WI38 (cell line): ENCODE measurements around the gene SNTG2.

ENCODE experiments used
- H3K4me3 ChIP-seq: 2 replicates; pipeline ENCODE4 v1.5.1; 2011; ENCODE audit warnings: low read depth, mild to moderate bottlenecking, control low read depth, low read length
- CTCF ChIP-seq: IDR thresholded peaks from 2 replicates; pipeline ENCODE4 v1.5.1; 2012; ENCODE audit warnings: low read depth, mild to moderate bottlenecking, control low read depth, low read length

Gene SNTG2

GRCh38 chr2:1134629-1135028 lies 184.0 kb downstream of the SNTG2 start:
- no peak for TF ChIP-seq CTCF

DNA sequence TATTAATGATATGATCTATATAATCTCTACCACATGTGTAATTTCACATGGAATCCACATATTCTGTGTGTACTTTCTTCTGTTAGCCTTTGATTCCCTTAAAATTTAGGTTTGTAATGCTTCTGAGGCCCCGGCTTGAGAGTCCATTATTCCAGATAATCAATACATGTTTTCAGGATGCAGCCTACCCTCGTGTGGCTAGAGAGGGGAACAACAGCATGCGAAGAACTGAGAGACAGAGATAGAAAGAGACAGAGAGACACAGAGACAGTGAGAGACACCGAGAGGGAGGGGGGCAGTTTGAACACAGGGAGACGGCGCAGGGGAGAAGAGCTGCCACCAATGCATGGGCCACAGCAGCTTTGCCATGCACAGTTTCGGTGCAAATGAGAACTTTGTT lies 185.4 kb downstream of the SNTG2 start:
- peak; percentile 58 for TF ChIP-seq CTCF
- H3K4me3 ChIP-seq = no peak overlapping the region

More at GRCh38 chr2:1134629-1135028, 184.0 kb downstream of the SNTG2 start:
- H3K4me3 ChIP-seq = no peak overlapping the region

DNA sequence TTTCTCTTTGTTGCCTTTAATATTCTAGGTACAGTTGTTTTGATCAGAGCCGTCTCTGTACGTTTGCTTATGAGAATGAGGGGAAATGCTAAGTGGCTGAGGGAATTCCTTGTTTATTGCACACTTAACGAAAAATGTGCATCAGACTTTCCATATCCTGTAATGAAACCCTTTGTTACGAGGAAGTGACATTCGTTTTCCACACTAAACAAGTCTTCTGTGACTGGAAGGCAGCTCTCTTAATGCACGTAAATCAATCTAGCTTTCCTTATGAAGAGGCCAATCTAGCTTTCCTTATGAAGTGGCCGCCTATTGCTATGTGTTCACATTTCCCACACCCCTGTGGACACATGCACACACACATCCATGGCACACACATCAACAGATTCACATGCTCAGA lies 186.2 kb downstream of the SNTG2 start:
- no peak overlapping the region for H3K4me3 ChIP-seq
- no peak for TF ChIP-seq CTCF

DNA sequence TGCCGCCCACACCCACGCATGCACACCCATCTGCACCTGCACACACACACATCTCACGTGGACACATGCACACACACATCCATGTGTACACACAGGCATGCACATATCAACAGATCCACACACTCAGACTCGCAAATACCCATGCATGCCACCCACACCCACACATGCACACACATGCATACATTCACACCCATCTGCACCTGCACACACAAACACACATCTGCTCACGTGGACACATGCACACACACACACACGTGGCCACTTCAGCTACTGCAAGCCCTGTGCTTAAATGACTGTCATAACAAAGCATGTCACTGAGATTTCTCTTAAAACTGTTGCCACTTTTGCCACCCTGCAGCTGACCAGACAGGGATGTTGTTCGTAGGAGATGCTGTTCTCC lies 186.6 kb downstream of the SNTG2 start:
- TF ChIP-seq CTCF = no peak
- H3K4me3 ChIP-seq = no peak overlapping the region

- TF ChIP-seq CTCF = no peak
- no peak overlapping the region for H3K4me3 ChIP-seq
These were observed 187.3 kb downstream of the SNTG2 start for GRCh38 chr2:1137913-1138391.

- TF ChIP-seq CTCF = peak; percentile 99
- no peak overlapping the region for H3K4me3 ChIP-seq
These were observed 189.8 kb downstream of the SNTG2 start for GRCh38 chr2:1140389-1141003.

DNA sequence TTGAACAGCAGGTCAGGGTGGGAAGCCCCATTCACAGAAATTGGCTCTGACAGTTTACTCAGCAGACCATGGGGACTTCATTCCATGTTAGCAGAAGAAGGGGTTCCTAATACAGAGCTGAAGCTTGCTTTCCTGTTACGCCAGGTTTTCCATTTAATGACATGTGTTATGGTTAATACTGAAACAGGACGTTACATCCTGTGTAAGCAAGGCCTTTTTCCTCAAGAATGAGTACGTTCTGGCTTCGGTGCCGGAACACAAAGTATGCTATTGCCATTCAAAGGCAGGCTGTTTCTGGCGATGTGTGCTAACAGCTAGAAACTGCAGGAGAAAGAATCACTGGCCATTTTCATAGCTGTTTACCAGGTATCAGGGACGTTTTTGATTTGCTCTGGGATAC lies 190.4 kb downstream of the SNTG2 start:
- TF ChIP-seq CTCF = no peak
- H3K4me3 ChIP-seq = no peak overlapping the region
